Osteocyte (in vitro differentiated cells): ENCODE data around the gene ABCF2. TPM values are rescaled to one million over a fixed set of nuclear protein-coding genes. Genes with fewer than 3 reads are reported as not detected.

ENCODE experiments used
- DNase-seq: peaks from one replicate; pipeline ENCODE4 v3.0.0; 2021; ENCODE audit warnings: mixed read lengths; ENCODE audit not compliant: unreplicated experiment; ENCODE audit errors: extremely low spot score
- H3K27ac Mint-ChIP-seq: one replicate; pipeline ENCODE4 v1.8.0; 2021; ENCODE audit warnings: mild to moderate bottlenecking, mixed read lengths; ENCODE audit not compliant: unreplicated experiment
- H3K27me3 Mint-ChIP-seq: one replicate; pipeline ENCODE4 v1.8.0; 2021; ENCODE audit warnings: mixed read lengths; ENCODE audit not compliant: unreplicated experiment
- H3K36me3 Mint-ChIP-seq: one replicate; pipeline ENCODE4 v1.8.0; 2021; ENCODE audit warnings: mixed read lengths; ENCODE audit not compliant: unreplicated experiment
- H3K4me1 Mint-ChIP-seq: one replicate; pipeline ENCODE4 v1.8.0; 2021; ENCODE audit warnings: mixed read lengths; ENCODE audit not compliant: unreplicated experiment
- H3K4me3 Mint-ChIP-seq: one replicate; pipeline ENCODE4 v1.8.0; 2021; ENCODE audit warnings: mild to moderate bottlenecking, moderate library complexity, mixed read lengths; ENCODE audit not compliant: unreplicated experiment
- H3K9me3 Mint-ChIP-seq: one replicate; pipeline ENCODE4 v1.8.0; 2021; ENCODE audit warnings: mixed read lengths; ENCODE audit not compliant: unreplicated experiment
- CTCF ChIP-seq: fragments of 200-600 bp; sonication (generic); IDR thresholded peaks from 2 replicates; pipeline ENCODE4 v1.5.0; 2021; ENCODE audit warnings: antibody characterized with exemption, mild to moderate bottlenecking, moderate library complexity
- total RNA-seq: library from RNA; stranded (reverse); gene quantifications from 2 replicates; pipeline ENCODE4 v1.2.1, GENCODE V29; 2021

Gene ABCF2
- total RNA-seq, 1 donor from 2014 or later, result 43.9 TPM

DNA sequence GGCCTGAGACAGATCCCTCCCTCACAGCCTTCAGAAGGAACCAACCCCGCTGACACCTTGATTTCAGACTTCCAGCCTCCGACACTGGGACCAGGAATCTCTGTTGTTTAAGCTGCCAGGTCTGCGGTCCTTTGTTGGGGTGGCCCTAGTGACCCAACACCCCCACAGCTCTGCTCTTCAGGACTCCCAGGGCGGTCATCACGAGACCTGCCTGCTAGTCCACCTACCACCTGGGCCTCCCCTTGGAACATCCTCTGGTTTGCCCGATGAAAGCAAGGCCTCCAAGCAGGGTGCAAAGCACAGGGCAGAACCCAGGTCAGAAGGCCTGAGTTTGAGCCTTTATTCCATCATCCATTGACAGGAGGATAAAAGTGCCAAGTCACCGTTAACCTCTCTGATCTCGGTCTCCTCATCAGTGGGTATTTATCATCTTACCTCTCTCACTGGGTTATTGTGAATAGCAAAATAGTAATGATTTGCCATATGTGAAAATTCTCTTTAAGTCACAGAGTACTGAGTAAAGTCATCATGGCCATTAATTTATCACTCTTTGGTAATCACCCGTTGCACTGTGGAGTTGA, 38.4 kb upstream of the ABCF2 start:
- H3K36me3 Mint-ChIP-seq, result peaks cover 2% of the 10 kb centered on the region

GRCh38 chr7:151264615-151265014, 37.6 kb upstream of the ABCF2 start:
- H3K27me3 Mint-ChIP-seq, result peaks cover 12% of the 10 kb centered on the region
- H3K36me3 Mint-ChIP-seq, result no peaks in the 10 kb centered on the region
- H3K9me3 Mint-ChIP-seq, result no peaks in the 10 kb centered on the region
- no peak for TF ChIP-seq CTCF
- no peak overlapping the region for H3K27ac Mint-ChIP-seq
- H3K4me1 Mint-ChIP-seq, result no peaks in the 10 kb centered on the region
- no peak overlapping the region for H3K4me3 Mint-ChIP-seq
- no peak for DNase-seq

More for the DNA sequence above, 38.4 kb upstream of the ABCF2 start:
- no peak overlapping the region for H3K27ac Mint-ChIP-seq
- TF ChIP-seq CTCF, result no peak
- no peak for DNase-seq
- H3K27me3 Mint-ChIP-seq, result peaks cover 7% of the 10 kb centered on the region
- no peak overlapping the region for H3K4me3 Mint-ChIP-seq
- no peaks in the 10 kb centered on the region for H3K4me1 Mint-ChIP-seq
- H3K9me3 Mint-ChIP-seq, result no peaks in the 10 kb centered on the region

- Mint-ChIP-seq H3K9me3 (no peaks in the 10 kb centered on the region), H3K4me1 (no peaks in the 10 kb centered on the region), H3K27me3 (peaks cover 28% of the 10 kb centered on the region), H3K27ac (no peak overlapping the region), H3K36me3 (peaks cover 10% of the 10 kb centered on the region), H3K4me3 (no peak overlapping the region)
- TF ChIP-seq CTCF, result no peak
- no peak for DNase-seq
Observed at GRCh38 chr7:151261529-151261928, 34.5 kb upstream of the ABCF2 start.

- Mint-ChIP-seq H3K4me1 (no peaks in the 10 kb centered on the region), H3K27me3 (peaks cover 28% of the 10 kb centered on the region), H3K4me3 (no peak overlapping the region), H3K9me3 (no peaks in the 10 kb centered on the region), H3K36me3 (peaks cover 10% of the 10 kb centered on the region), H3K27ac (no peak overlapping the region)
- no peak for DNase-seq
- no peak for TF ChIP-seq CTCF
Observed at GRCh38 chr7:151260883-151261282, 33.9 kb upstream of the ABCF2 start.

- Mint-ChIP-seq H3K27me3 (peaks cover 28% of the 10 kb centered on the region), H3K9me3 (no peaks in the 10 kb centered on the region), H3K27ac (no peak overlapping the region), H3K4me1 (no peaks in the 10 kb centered on the region), H3K36me3 (peaks cover 12% of the 10 kb centered on the region), H3K4me3 (no peak overlapping the region)
- no peak for DNase-seq
- TF ChIP-seq CTCF, result no peak
Observed at GRCh38 chr7:151260471-151260870, 33.5 kb upstream of the ABCF2 start.
